Measurements from ENCODE around the gene PDE3B.
A peak's percentile ranks its signal among the peaks of the same experiment; 100 is the strongest.
"Not testable (repeated sequence)": the region's sequence is repeated elsewhere in the genome, so short reads cannot be mapped to it uniquely, and the experiment has no call there.

PDE3B gene

GRCh38 chr11:14819596-14819995 lies 176.0 kb downstream of the PDE3B start:
- DNase-seq: no peak

- no peak for DNase-seq
Observed at GRCh38 chr11:14821031-14821430, 177.4 kb downstream of the PDE3B start.

GRCh38 chr11:14826600-14826999 lies 183.0 kb downstream of the PDE3B start:
- no peak for DNase-seq

GRCh38 chr11:14835496-14836492 lies 192.2 kb downstream of the PDE3B start:
- DNase-seq: no peak

GRCh38 chr11:14842002-14842401 lies 198.4 kb downstream of the PDE3B start:
- no peak for DNase-seq

- DNase-seq: no peak
Observed at GRCh38 chr11:14852571-14853177, 209.1 kb downstream of the PDE3B start.

GRCh38 chr11:14854057-14854456 lies 210.5 kb downstream of the PDE3B start:
- DNase-seq: no peak

GRCh38 chr11:14855890-14856289 lies 212.3 kb downstream of the PDE3B start:
- no peak for DNase-seq

- no peak for DNase-seq
Observed at GRCh38 chr11:14857621-14858020, 214.0 kb downstream of the PDE3B start.

- DNase-seq: no peak
Observed at GRCh38 chr11:14858404-14858803, 214.8 kb downstream of the PDE3B start.

- no peak for DNase-seq
Observed at GRCh38 chr11:14860511-14860910, 216.9 kb downstream of the PDE3B start.

- DNase-seq: no peak
Observed at GRCh38 chr11:14861680-14862079, 218.1 kb downstream of the PDE3B start.

GRCh38 chr11:14863775-14864174 lies 220.2 kb downstream of the PDE3B start:
- not testable (repeated sequence) for DNase-seq

- DNase-seq: no peak
Observed at GRCh38 chr11:14872032-14872431, 228.4 kb downstream of the PDE3B start.

GRCh38 chr11:14873632-14874031 lies 230.0 kb downstream of the PDE3B start:
- DNase-seq: no peak

- DNase-seq: no peak
Observed at GRCh38 chr11:14875163-14875562, 231.6 kb downstream of the PDE3B start.

- DNase-seq: no peak
Observed at GRCh38 chr11:14881576-14882193, 238.1 kb downstream of the PDE3B start.

GRCh38 chr11:14882196-14882595 lies 238.6 kb downstream of the PDE3B start:
- DNase-seq: no peak

- not testable (repeated sequence) for DNase-seq
Observed at GRCh38 chr11:14883683-14884082, 240.1 kb downstream of the PDE3B start.

- no peak for DNase-seq
Observed at GRCh38 chr11:14884667-14885273, 241.2 kb downstream of the PDE3B start.

GRCh38 chr11:14886513-14886912 lies 242.9 kb downstream of the PDE3B start:
- no peak for DNase-seq

- DNase-seq: peak; percentile 88
Observed at GRCh38 chr11:14891143-14892035, 247.8 kb downstream of the PDE3B start.
